B cell (primary cell): ENCODE results near the gene CRTC3. TPM values are rescaled to one million over a fixed set of nuclear protein-coding genes. Genes with fewer than 3 reads are reported as not detected.

Source experiments
- ATAC-seq: fragments of 200-7000 bp; cut with Tn5 transposase; one replicate; pipeline ENCODE4 v1.10.0; 2021; ENCODE audit warnings: low read depth, mild to moderate bottlenecking, moderate number of reproducible peaks, moderate library complexity
- CTCF ChIA-PET: fragments of 350-600 bp; sonication (Branson Sonifier 250); formaldehyde crosslinking; loops from one replicate; lab custom pipeline; 2021; ENCODE audit warnings: antibody characterized with exemption, inconsistent platforms; lab: Charles Lee
- POLR2A ChIA-PET: fragments of 350-600 bp; sonication (Branson Sonifier 250); formaldehyde crosslinking; loops from one replicate; lab custom pipeline; 2021; ENCODE audit warnings: antibody characterized with exemption; lab: Charles Lee
- DNase-seq: peaks from one replicate; pipeline ENCODE4 v3.0.0; 2013
- H2AFZ ChIP-seq: 2 replicates; pipeline ENCODE4 v1.6.1; 2012; ENCODE audit warnings: mild to moderate bottlenecking, low read depth, low read length; ENCODE audit not compliant: insufficient read depth, poor library complexity, severe bottlenecking
- H3K27ac ChIP-seq, 2 donors: 1 replicate in 1 of 2; 2 replicates in 1 of 2; pipeline ENCODE4 v1.5.1; 2012 to 2013; ENCODE audit warnings: low read length in 2 of 2, mild to moderate bottlenecking in 2 of 2, moderate library complexity in 1 of 2
- H3K27me3 ChIP-seq, 4 experiments: fragments of 200-600 bp in 1 of 4; sonication (generic) in 1 of 4; replicated peaks in 1 of 4; 1 replicate in 2 of 4; 2 replicates in 2 of 4; pipeline versions ENCODE4 v1.6.1 to v1.7.0; 2013 to 2016; ENCODE audit warnings: low read length in 3 of 4, mild to moderate bottlenecking in 2 of 4, mixed read lengths in 1 of 4, moderate library complexity in 1 of 4; ENCODE audit not compliant: insufficient read depth in 4 of 4, control insufficient read depth in 3 of 4; ENCODE audit errors: control extremely low read depth in 1 of 4
- H3K36me3 ChIP-seq, 2 experiments: replicated peaks in 1 of 2; 1 replicate in 1 of 2; 2 replicates in 1 of 2; pipeline versions ENCODE4 v1.6.1 to v1.7.1; 2013; ENCODE audit warnings: low read length in 1 of 2; ENCODE audit not compliant: insufficient read depth in 2 of 2, control insufficient read depth in 1 of 2; ENCODE audit errors: control extremely low read depth in 1 of 2, extremely low read depth in 1 of 2
- H3K4me1 ChIP-seq, 2 donors: fragments of 200-600 bp in 1 of 2; sonication (generic) in 1 of 2; 1 replicate in 1 of 2; 2 replicates in 1 of 2; pipeline versions ENCODE4 v1.5.1 to v1.6.1; 2013 to 2017; ENCODE audit warnings: low read length in 2 of 2; ENCODE audit not compliant: control insufficient read depth in 2 of 2, insufficient read depth in 2 of 2
- H3K4me2 ChIP-seq: replicated peaks from 2 replicates; pipeline ENCODE3; 2012; ENCODE audit warnings: mild to moderate bottlenecking, low read depth, low read length; ENCODE audit not compliant: poor library complexity, severe bottlenecking
- H3K4me3 ChIP-seq, 5 experiments: fragments of 200-600 bp in 1 of 5; sonication (generic) in 1 of 5; 1 replicate in 3 of 5; 2 replicates in 2 of 5; pipeline versions ENCODE4 v1.5.1 to v1.7.0; 2011 to 2016; ENCODE audit warnings: low read length in 4 of 5, mild to moderate bottlenecking in 4 of 5, low read depth in 2 of 5, control low read depth in 1 of 5, moderate library complexity in 1 of 5; ENCODE audit not compliant: insufficient read depth in 1 of 5; ENCODE audit errors: control extremely low read depth in 1 of 5, extremely low read depth in 1 of 5
- H3K79me2 ChIP-seq: fragments of 200-600 bp; sonication (generic); one replicate; pipeline ENCODE4 v1.6.0; 2016; ENCODE audit warnings: low read length; ENCODE audit not compliant: control insufficient read depth, insufficient read depth
- H3K9ac ChIP-seq: fragments of 200-600 bp; sonication (generic); 2 replicates; pipeline ENCODE4 v1.6.1; 2017; ENCODE audit warnings: mild to moderate bottlenecking, low read length, moderate library complexity
- H3K9me3 ChIP-seq, 3 donors: one replicate each; pipeline versions ENCODE4 v1.6.1 to v1.7.1; 2013; ENCODE audit warnings: low read length in 2 of 3; ENCODE audit not compliant: control insufficient read depth in 2 of 3, insufficient read depth in 1 of 3; ENCODE audit errors: control extremely low read depth in 1 of 3
- H4K20me1 ChIP-seq: 2 replicates; pipeline ENCODE4 v1.6.0; 2012; ENCODE audit warnings: mild to moderate bottlenecking, low read length; ENCODE audit not compliant: insufficient read depth, control insufficient read depth, poor library complexity, severe bottlenecking
- H3K27ac Mint-ChIP-seq: one replicate; pipeline ENCODE4 v1.8.0; 2021; ENCODE audit warnings: mixed read lengths
- H3K27me3 Mint-ChIP-seq: one replicate; pipeline ENCODE4 v1.8.0; 2021; ENCODE audit warnings: mixed read lengths
- H3K4me1 Mint-ChIP-seq: one replicate; pipeline ENCODE4 v1.8.0; 2021; ENCODE audit warnings: mixed read lengths
- H3K4me3 Mint-ChIP-seq: one replicate; pipeline ENCODE4 v1.8.0; 2021; ENCODE audit warnings: mixed read lengths
- H3K9me3 Mint-ChIP-seq: one replicate; pipeline ENCODE4 v1.8.0; 2022; ENCODE audit warnings: mixed read lengths; ENCODE audit not compliant: insufficient read depth
- CTCF ChIP-seq: fragments of 200-600 bp; IDR thresholded peaks from one replicate; pipeline ENCODE4 v1.8.0; 2022; ENCODE audit warnings: antibody characterized with exemption, mild to moderate bottlenecking
- EZH2 ChIP-seq: IDR thresholded peaks from 2 replicates; pipeline ENCODE4 v1.6.1; 2012; ENCODE audit warnings: borderline replicate concordance, low read depth, mild to moderate bottlenecking, moderate library complexity, low read length; ENCODE audit not compliant: insufficient read depth, poor library complexity, severe bottlenecking
- WGBS: methylation state at CpG from one replicate; pipeline ENCODE4 v1.1.5; 2013; ENCODE audit warnings: missing lambda C conversion rate; ENCODE audit not compliant: insufficient coverage; 5-methylcytosine and 5-hydroxymethylcytosine counted together
- intact Hi-C: fragments of 100-400 bp; cut with micrococcal nuclease; formaldehyde crosslinking; loops from one replicate; pipeline ENCODE4 v1.10.0; 2022
- polyA plus RNA-seq: library from polyadenylated mRNA; depleted of rRNA; stranded (reverse); fragments of >200 nt; gene quantifications from 2 replicates; pipeline ENCODE4 v1.2.3, GENCODE V29; 2012
- total RNA-seq, 2 donors: library from RNA; stranded (reverse); fragments of 120-200 nt in 1 of 2; gene quantifications; 1 replicate in 1 of 2; 2 replicates in 1 of 2; pipeline versions ENCODE4 v1.2.3 to v1.2.4, GENCODE V29; 2013 to 2022

Gene CRTC3
- total and polyA plus RNA-seq, 2 donors (not counting 1 experiment from before 2014, with no cell fraction given), result 34.7 to 95.8 TPM

DNA sequence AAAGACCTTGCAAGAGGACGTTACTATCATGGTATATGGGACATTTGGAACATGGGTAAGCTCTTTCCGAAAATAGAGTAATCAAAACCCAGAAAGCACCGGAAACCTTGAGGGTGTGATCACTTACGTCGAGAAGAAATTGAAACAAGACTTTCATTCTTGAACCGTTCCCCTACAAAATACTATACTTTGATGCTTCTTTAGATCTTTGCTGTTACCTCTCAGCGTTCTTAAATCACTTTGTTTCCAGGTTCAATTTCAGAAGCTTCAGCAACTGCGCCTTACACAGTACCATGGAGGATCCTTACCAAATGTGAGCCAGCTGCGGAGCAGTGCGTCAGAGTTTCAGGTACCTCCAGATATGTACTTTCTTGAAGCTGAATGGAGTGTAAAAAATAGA, 10.1 kb downstream of the CRTC3 start:
- Histone ChIP-seq H3K27me3 (no peaks in the 10 kb centered on the region), H3K9me3 (no peaks in the 10 kb centered on the region), H3K4me3 (no peak overlapping the region), H2AFZ (no peak overlapping the region), H3K79me2 (peaks cover 62% of the 10 kb centered on the region), H3K4me2 (no peak overlapping the region), H3K4me1 (peaks cover 0 to 8% of the 10 kb centered on the region in 2 donors), H4K20me1 (peaks cover 28% of the 10 kb centered on the region), H3K36me3 (peaks cover 3 to 47% of the 10 kb centered on the region in 2 experiments), H3K27ac (no peak overlapping the region), H3K9ac (no peak overlapping the region)
- TF ChIP-seq CTCF, result no peak
- TF ChIP-seq EZH2, result no peak
- POLR2A ChIA-PET, result no interaction called here
- Mint-ChIP-seq H3K4me1 (peaks cover 33% of the 10 kb centered on the region), H3K4me3 (no peak overlapping the region), H3K27me3 (no peaks in the 10 kb centered on the region), H3K27ac (peak overlapping the region; percentile 67), H3K9me3 (no peaks in the 10 kb centered on the region)
- intact Hi-C loops, result no loop called here
- CTCF ChIA-PET, result interaction anchor here (0.9 to 1.3 kb wide), 4 partner anchors 10 to 25 kb away, joined by 3 to 4 read pairs (median 3); no protein-coding TSS in a partner anchor
- ATAC-seq (no peak), DNase-seq (no peak)
- WGBS, result 78% methylated on average over 5 of the region's 10 CpGs

GRCh38 chr15:90540768-90541167, 11.0 kb downstream of the CRTC3 start:
- peaks cover 29% of the 10 kb centered on the region for H3K4me1 Mint-ChIP-seq
- TF ChIP-seq EZH2 (no peak), CTCF (no peak)
- ChIA-PET POLR2A (no interaction called here), CTCF (interaction anchor here (1.2 kb wide), 1 partner anchor 19 kb away, joined by 4 read pairs; no protein-coding TSS in a partner anchor)
- no peaks in the 10 kb centered on the region for H3K9me3 Mint-ChIP-seq
- Histone ChIP-seq H3K4me2 (no peak overlapping the region), H3K4me1 (peaks cover under 1 to 5% of the 10 kb centered on the region in 2 donors), H3K79me2 (peaks cover 55% of the 10 kb centered on the region), H3K4me3 (no peak overlapping the region), H3K9ac (no peak overlapping the region), H2AFZ (no peak overlapping the region), H3K27me3 (no peaks in the 10 kb centered on the region), H3K9me3 (no peaks in the 10 kb centered on the region), H4K20me1 (peaks cover 19% of the 10 kb centered on the region), H3K36me3 (peaks cover 6 to 44% of the 10 kb centered on the region in 2 experiments), H3K27ac (no peak overlapping the region)
- ATAC-seq, result no peak
- DNase-seq, result no peak
- no peak overlapping the region for H3K27ac Mint-ChIP-seq
- no peaks in the 10 kb centered on the region for H3K27me3 Mint-ChIP-seq
- no peak overlapping the region for H3K4me3 Mint-ChIP-seq
- intact Hi-C loops, result no loop called here
- 93% methylated on average over 3 of the region's 3 CpGs for WGBS
